ENCODE data around the gene SLC6A19.

The SLC6A19 gene

GRCh38 chr5:1245905-1246576, 44.6 kb downstream of the SLC6A19 start:
- Histone ChIP-seq H3K9me3 (ENCODE audit: control insufficient read depth, insufficient read depth, low read depth, low read length) (no peaks in the 10 kb centered on the region), H3K36me3 (ENCODE audit: control insufficient read depth in 2 of 2, insufficient read depth in 1 of 2, low read length in 2 of 2) (no peaks in the 10 kb centered on the region)
- CTCF ChIA-PET, result no interaction called here

GRCh38 chr5:1246711-1247431, 45.5 kb downstream of the SLC6A19 start:
- ChIA-PET CTCF (interaction anchor here (0.8 to 1.4 kb wide), 2 partner anchors 79 to 221 kb away, joined by 3 read pairs; no protein-coding TSS in a partner anchor), POLR2A (no interaction called here)
- TF ChIP-seq OSR2 (tag by site-specific recombination; IDR thresholded peaks at IDR 0.05), result no peak
- TF ChIP-seq EGR2 (tag by site-specific recombination; IDR thresholded peaks at IDR 0.05; ENCODE audit: low read depth), result peak; percentile 43; the same call in 1 of the 2 replicates
- TF ChIP-seq KLF8 (tag by site-specific recombination; IDR thresholded peaks at IDR 0.05), result peak; percentile 41; the same call in 1 of the 2 replicates
- peak; percentile 61; the same call in 1 of the 2 replicates for TF ChIP-seq PBX3 (CRISPR knock-in tag; IDR thresholded peaks at IDR 0.05)
- TF ChIP-seq ZNF214 (tag by site-specific recombination; IDR thresholded peaks at IDR 0.05; ENCODE audit: borderline replicate concordance), result no peak
- TF ChIP-seq ZNF701 (tag by site-specific recombination; IDR thresholded peaks at IDR 0.05), result no peak
- no peak for TF ChIP-seq SCRT1 (tag by site-specific recombination; IDR thresholded peaks at IDR 0.05; ENCODE audit: borderline replicate concordance)
- no peak for TF ChIP-seq ZNF704 (tag by site-specific recombination; IDR thresholded peaks at IDR 0.05)
- no peak for TF ChIP-seq KLF16 (tag by site-specific recombination; IDR thresholded peaks at IDR 0.05)
- TF ChIP-seq ELK4 (IDR thresholded peaks at IDR 0.05; ENCODE audit: borderline replicate concordance, low read depth, low read length), result no peak
- TF ChIP-seq ZNF335 (tag by site-specific recombination; conservative IDR thresholded peaks at IDR 0.05), result peak; percentile 64
- TF ChIP-seq INSM2 (tag by site-specific recombination; IDR thresholded peaks at IDR 0.05), result no peak
- no peak for TF ChIP-seq HOXA7 (CRISPR knock-in tag; IDR thresholded peaks at IDR 0.05; ENCODE audit: borderline replicate concordance)
- no peak for TF ChIP-seq ZNF350 (tag by site-specific recombination; IDR thresholded peaks at IDR 0.05)
- no peak for TF ChIP-seq ZNF664 (tag by site-specific recombination; IDR thresholded peaks at IDR 0.05)
- no peak for TF ChIP-seq ZNF654 (tag by site-specific recombination; IDR thresholded peaks at IDR 0.05; ENCODE audit: low read depth)
- no peak for TF ChIP-seq ZNF184 (tag by site-specific recombination; IDR thresholded peaks at IDR 0.05)
- no peak for TF ChIP-seq ZNF202 (tag by site-specific recombination; IDR thresholded peaks at IDR 0.05; ENCODE audit: borderline replicate concordance)
- TF ChIP-seq SETDB1 (IDR thresholded peaks at IDR 0.05; ENCODE audit: insufficient read length, low read length), result no peak
- TF ChIP-seq HOXC10 (CRISPR knock-in tag; IDR thresholded peaks at IDR 0.05), result no peak
- TF ChIP-seq GLIS1 (tag by site-specific recombination; IDR thresholded peaks at IDR 0.05), result peak; percentile 34
- TF ChIP-seq YY1 (tag by site-specific recombination; IDR thresholded peaks at IDR 0.05), result no peak

More at GRCh38 chr5:1245905-1246576, 44.6 kb downstream of the SLC6A19 start:
- TF ChIP-seq ZNF596 (tag by site-specific recombination; IDR thresholded peaks at IDR 0.05) (no peak), CTCF (tag by site-specific recombination; IDR thresholded peaks at IDR 0.05) (no peak), ZNF785 (tag by site-specific recombination; IDR thresholded peaks at IDR 0.05) (no peak), ZNF660 (tag by site-specific recombination; IDR thresholded peaks at IDR 0.05) (no peak), ZNF274 (IDR thresholded peaks at IDR 0.05; ENCODE audit: low read length) (no peak), ZNF274 (tag by site-specific recombination; IDR thresholded peaks at IDR 0.05; ENCODE audit: borderline replicate concordance) (no peak), ZNF529 (tag by site-specific recombination; IDR thresholded peaks at IDR 0.05; ENCODE audit: insufficient replicate concordance) (no peak)
- H3K4me1 ChIP-seq (ENCODE audit: control insufficient read depth, insufficient read depth, low read length), result no peaks in the 10 kb centered on the region
- no peak overlapping the region for H3K4me3 ChIP-seq (ENCODE audit: low read depth, low read length)
- POLR2A ChIA-PET, result no interaction called here
- H3K27ac ChIP-seq (ENCODE audit: extremely low read depth, low read depth, low read length), result no peak overlapping the region

More at GRCh38 chr5:1246711-1247431, 45.5 kb downstream of the SLC6A19 start:
- no peak overlapping the region for H3K27ac ChIP-seq (ENCODE audit: extremely low read depth, low read depth, low read length)
- H3K4me1 ChIP-seq (ENCODE audit: control insufficient read depth, insufficient read depth, low read length), result no peaks in the 10 kb centered on the region
- no peak overlapping the region for H3K4me3 ChIP-seq (ENCODE audit: low read depth, low read length)
- H3K36me3 ChIP-seq (ENCODE audit: control insufficient read depth in 2 of 2, insufficient read depth in 1 of 2, low read length in 2 of 2), result no peaks in the 10 kb centered on the region
- H3K9me3 ChIP-seq (ENCODE audit: control insufficient read depth, insufficient read depth, low read depth, low read length), result no peaks in the 10 kb centered on the region
